ENCODE measurements around the gene HOXD9. TPM values are rescaled to one million over a fixed set of nuclear protein-coding genes. Genes with fewer than 3 reads are reported as not detected.

The HOXD9 gene
- total and polyA plus RNA-seq, 2 donors (not counting 3 experiments of a cell fraction or from before 2014, with no cell fraction given), result 1.9 to 3.5 TPM

GRCh38 chr2:176084611-176085119, 37.9 kb upstream of the HOXD9 start:
- Histone ChIP-seq H3K9me3 (replicated peaks; ENCODE audit: control insufficient read depth, insufficient read depth, low read length) (no peaks in the 10 kb centered on the region), H3K79me2 (ENCODE audit: control insufficient read depth, insufficient read depth, low read length) (no peaks in the 10 kb centered on the region), H3K36me3 (ENCODE audit: control insufficient read depth in 2 of 2, extremely low read depth in 1 of 2, insufficient read depth in 2 of 2, low read length in 2 of 2) (no peaks in the 10 kb centered on the region), H3K4me2 (ENCODE audit: insufficient read depth, low read length) (no peak overlapping the region), H3K4me3 (replicated peaks in 1 of 3; ENCODE audit: insufficient read depth in 1 of 3, low read depth in 1 of 3, low read length in 3 of 3) (no peak overlapping the region), H2AFZ (ENCODE audit: low read depth, low read length) (no peak overlapping the region), H3K4me1 (ENCODE audit: control insufficient read depth, extremely low read depth, insufficient read depth, low read length) (no peaks in the 10 kb centered on the region), H4K20me1 (replicated peaks; ENCODE audit: control insufficient read depth, extremely low read depth, insufficient read depth, low read length) (no peaks in the 10 kb centered on the region), H3K9ac (replicated peaks; ENCODE audit: extremely low read depth, insufficient read depth, low read length) (no peak overlapping the region), H3K27me3 (ENCODE audit: control insufficient read depth in 2 of 2, insufficient read depth in 2 of 2, low read length in 2 of 2) (peaks cover 90 to 97% of the 10 kb centered on the region in 2 experiments), H3K9me1 (replicated peaks; ENCODE audit: control insufficient read depth, extremely low read depth, insufficient read depth, low read length) (no peaks in the 10 kb centered on the region), H3K27ac (ENCODE audit: insufficient read depth, low read depth, low read length) (no peak overlapping the region)
- TF ChIP-seq GATA2 (IDR thresholded peaks at IDR 0.05; ENCODE audit: insufficient read depth, insufficient read length, low read depth, low read length) (no peak), MYC (IDR thresholded peaks at IDR 0.05; ENCODE audit: low read depth, low read length) (no peak), EZH2 (IDR thresholded peaks at IDR 0.05; ENCODE audit: borderline replicate concordance, low read depth, low read length, severe bottlenecking) (peak; percentile 97), JUN (IDR thresholded peaks at IDR 0.05; ENCODE audit: borderline replicate concordance, insufficient read depth, insufficient read length, low read depth) (no peak)
- no TSS peak for BruUV-seq (replicated peaks)
- intact Hi-C loops (cut with micrococcal nuclease) (no loop called here), dilution Hi-C loops (cut with MboI; ENCODE audit: extremely low pct_ligation_motif_present, low sequenced_read_pairs) (no loop called here)
- DNase-seq (ENCODE audit: low read depth, low spot score) (no peak), FAIRE-seq (no peak)
- CTCF ChIA-PET, result interaction anchor here (1.3 to 6.1 kb wide), 6 partner anchors 9 to 881 kb away, joined by 4 to 102 read pairs (median 10); no protein-coding TSS in a partner anchor
- POLR2A ChIA-PET, result no interaction called here

DNA sequence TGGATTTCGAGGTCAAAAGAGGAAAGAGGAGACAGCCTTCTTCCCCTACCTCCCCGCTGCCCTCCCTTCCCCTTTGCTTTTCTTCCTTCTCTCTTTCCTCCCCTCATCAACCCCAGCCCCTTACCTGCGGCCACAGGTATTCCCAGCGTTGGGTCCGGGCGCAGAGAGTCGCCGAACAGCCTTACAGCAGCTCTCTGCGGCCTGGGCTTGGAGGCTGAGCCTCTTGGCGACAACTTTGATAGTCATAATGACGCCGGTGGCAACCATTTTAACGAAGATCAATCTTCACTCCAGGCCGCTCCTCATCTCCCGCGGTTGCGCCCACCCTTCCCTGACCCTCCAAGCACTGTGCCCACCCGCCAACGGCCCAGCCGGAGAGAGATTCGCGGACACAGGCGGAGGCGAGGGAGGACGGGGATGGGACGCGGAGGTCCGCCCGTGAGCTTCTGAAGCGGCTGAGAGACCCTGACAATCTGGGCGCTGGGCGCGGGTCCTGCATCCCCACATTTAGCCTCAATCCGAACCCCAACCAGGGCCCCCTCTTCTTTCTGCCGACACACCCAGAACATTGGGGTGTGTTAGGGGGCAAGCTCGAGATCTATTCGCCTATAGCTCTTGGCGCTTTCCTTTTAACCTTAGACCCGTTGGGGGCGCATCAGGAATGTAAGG, 37.3 kb upstream of the HOXD9 start:
- no TSS peak for BruUV-seq (replicated peaks)
- TF ChIP-seq FOS (IDR thresholded peaks at IDR 0.05; ENCODE audit: borderline replicate concordance, insufficient read depth, low read length) (no peak), EZH2 (IDR thresholded peaks at IDR 0.05; ENCODE audit: borderline replicate concordance, low read depth, low read length, severe bottlenecking) (peak; percentile 97), MYC (IDR thresholded peaks at IDR 0.05; ENCODE audit: low read depth, low read length) (no peak)
- Histone ChIP-seq H3K9me1 (replicated peaks; ENCODE audit: control insufficient read depth, extremely low read depth, insufficient read depth, low read length) (no peaks in the 10 kb centered on the region), H3K36me3 (ENCODE audit: control insufficient read depth in 2 of 2, extremely low read depth in 1 of 2, insufficient read depth in 2 of 2, low read length in 2 of 2) (no peaks in the 10 kb centered on the region), H3K27ac (ENCODE audit: insufficient read depth, low read depth, low read length) (no peak overlapping the region), H2AFZ (ENCODE audit: low read depth, low read length) (no peak overlapping the region), H3K4me3 (replicated peaks in 1 of 3; ENCODE audit: insufficient read depth in 1 of 3, low read depth in 1 of 3, low read length in 3 of 3) (no peak overlapping the region), H3K27me3 (ENCODE audit: control insufficient read depth in 2 of 2, insufficient read depth in 2 of 2, low read length in 2 of 2) (peaks cover 95 to 100% of the 10 kb centered on the region in 2 experiments), H3K9ac (replicated peaks; ENCODE audit: extremely low read depth, insufficient read depth, low read length) (no peak overlapping the region), H4K20me1 (replicated peaks; ENCODE audit: control insufficient read depth, extremely low read depth, insufficient read depth, low read length) (no peaks in the 10 kb centered on the region), H3K79me2 (ENCODE audit: control insufficient read depth, insufficient read depth, low read length) (no peaks in the 10 kb centered on the region), H3K4me1 (ENCODE audit: control insufficient read depth, extremely low read depth, insufficient read depth, low read length) (no peaks in the 10 kb centered on the region), H3K9me3 (replicated peaks; ENCODE audit: control insufficient read depth, insufficient read depth, low read length) (no peaks in the 10 kb centered on the region), H3K4me2 (ENCODE audit: insufficient read depth, low read length) (no peak overlapping the region)
- CTCF ChIA-PET, result interaction anchor here (0.6 to 6.1 kb wide), 8 partner anchors 9 to 882 kb away, joined by 4 to 102 read pairs (median 5); no protein-coding TSS in a partner anchor
- FAIRE-seq (no peak), DNase-seq (ENCODE audit: low read depth, low spot score) (no peak)
- intact Hi-C loops (cut with micrococcal nuclease) (no loop called here), dilution Hi-C loops (cut with MboI; ENCODE audit: extremely low pct_ligation_motif_present, low sequenced_read_pairs) (no loop called here)
- POLR2A ChIA-PET, result no interaction called here

Data from endothelial cell of umbilical vein (primary cell).